HG03521 (cell line): ENCODE results near the gene NDUFAF3.

Source experiments
- ATAC-seq: cut with Tn5 transposase; IDR thresholded peaks from one replicate; pipeline ENCODE4 v1.9.1; 2021; ENCODE audit warnings: mild to moderate bottlenecking, moderate library complexity; ENCODE audit not compliant: unreplicated experiment

Gene NDUFAF3

GRCh38 chr3:49034650-49035049 is 12.7 kb downstream of the NDUFAF3 start:
- no peak for ATAC-seq

- ATAC-seq = no peak
These were observed 13.4 kb downstream of the NDUFAF3 start for GRCh38 chr3:49035281-49035680.

GRCh38 chr3:49053543-49053942 is 31.6 kb downstream of the NDUFAF3 start:
- no peak for ATAC-seq

GRCh38 chr3:49054344-49054862 is 32.5 kb downstream of the NDUFAF3 start:
- no peak for ATAC-seq

GRCh38 chr3:49057268-49057667 is 35.3 kb downstream of the NDUFAF3 start:
- no peak for ATAC-seq

GRCh38 chr3:49058011-49058410 is 36.1 kb downstream of the NDUFAF3 start:
- no peak for ATAC-seq
